IMR-90 (cell line): ENCODE measurements around the gene ANKRD65. TPM values are rescaled to one million over a fixed set of nuclear protein-coding genes. Genes with fewer than 3 reads are reported as not detected.
A peak's percentile ranks its signal among the peaks of the same experiment; 100 is the strongest.

ENCODE experiments used
- ATAC-seq: fragments of 200-7000 bp; cut with Tn5 transposase; 2 replicates; pipeline ENCODE4 v1.9.1; 2020; ENCODE audit warnings: low read depth, mild to moderate bottlenecking, moderate library complexity
- BruUV-seq: library from RNA; stranded (reverse); fragments of 400-500 nt; replicated peaks from 2 replicates; lab custom pipeline; 2021; lab: Mats Ljungman, UMichigan
- CTCF ChIA-PET: fragments of 300-600 bp; formaldehyde crosslinking; extraction: SDS; loops from one replicate; lab custom pipeline; 2021; ENCODE audit warnings: antibody characterized with exemption; lab: Yijun Ruan, JAX
- POLR2A ChIA-PET: fragments of 300-600 bp; sonication (Branson Sonifier 250); formaldehyde crosslinking; loops from one replicate; lab custom pipeline; 2022; ENCODE audit warnings: antibody characterized with exemption; ENCODE audit not compliant: unreplicated experiment; lab: Charles Lee
- DNase-seq: peaks from one replicate; pipeline ENCODE4 v3.0.0; 2013
- H2AFZ ChIP-seq: replicated peaks from 2 replicates; pipeline ENCODE3; 2013; ENCODE audit warnings: low read length, mild to moderate bottlenecking; ENCODE audit not compliant: poor library complexity
- H2AK5ac ChIP-seq: 2 replicates; pipeline ENCODE4 v1.6.1; 2013; ENCODE audit warnings: low read depth, low read length, inconsistent platforms
- H2AK9ac ChIP-seq: replicated peaks from 2 replicates; pipeline ENCODE3; 2013; ENCODE audit warnings: mild to moderate bottlenecking, low read depth, low read length, moderate library complexity; ENCODE audit not compliant: poor library complexity
- H2BK120ac ChIP-seq: 2 replicates; pipeline ENCODE4 v1.6.1; 2013; ENCODE audit warnings: low read depth, low read length, inconsistent platforms
- H2BK15ac ChIP-seq: 3 replicates; pipeline ENCODE4 v1.6.1; 2013; ENCODE audit warnings: low read depth, low read length, inconsistent platforms
- H2BK20ac ChIP-seq: 2 replicates; pipeline ENCODE4 v1.6.1; 2013; ENCODE audit warnings: low read depth, mild to moderate bottlenecking, inconsistent platforms, low read length, moderate library complexity
- H2BK5ac ChIP-seq: 2 replicates; pipeline ENCODE4 v1.6.1; 2013; ENCODE audit warnings: mild to moderate bottlenecking, low read depth, low read length, inconsistent platforms; ENCODE audit not compliant: poor library complexity, severe bottlenecking
- H3K14ac ChIP-seq: replicated peaks from 2 replicates; pipeline ENCODE4 v1.6.1; 2013; ENCODE audit warnings: low read depth, low read length, inconsistent platforms
- H3K18ac ChIP-seq: 2 replicates; pipeline ENCODE4 v1.6.1; 2013; ENCODE audit warnings: low read depth, low read length, control low read depth
- H3K23ac ChIP-seq: 2 replicates; pipeline ENCODE4 v1.6.1; 2013; ENCODE audit warnings: low read depth, low read length, inconsistent platforms
- H3K27ac ChIP-seq: 2 replicates; pipeline ENCODE4 v1.5.1; 2013; ENCODE audit warnings: mild to moderate bottlenecking, control low read depth, low read length; ENCODE audit not compliant: insufficient read depth
- H3K27me3 ChIP-seq: 2 replicates; pipeline ENCODE4 v1.6.1; 2013; ENCODE audit warnings: low read length; ENCODE audit not compliant: control insufficient read depth, insufficient read depth
- H3K36me3 ChIP-seq: 2 replicates; pipeline ENCODE4 v1.6.1; 2013; ENCODE audit warnings: low read length, mixed read lengths; ENCODE audit not compliant: control insufficient read depth, insufficient read depth
- H3K4ac ChIP-seq: 2 replicates; pipeline ENCODE4 v1.6.1; 2013; ENCODE audit warnings: low read depth, low read length, inconsistent platforms
- H3K4me1 ChIP-seq: 2 replicates; pipeline ENCODE4 v1.6.1; 2013; ENCODE audit warnings: low read length, mixed read lengths; ENCODE audit not compliant: control insufficient read depth, insufficient read depth
- H3K4me2 ChIP-seq: 2 replicates; pipeline ENCODE4 v1.6.1; 2013; ENCODE audit warnings: low read depth, mild to moderate bottlenecking, control low read depth, low read length, moderate library complexity
- H3K4me3 ChIP-seq: 2 replicates; pipeline ENCODE4 v1.5.1; 2013; ENCODE audit warnings: low read depth, mild to moderate bottlenecking, control low read depth, low read length, moderate library complexity; ENCODE audit not compliant: insufficient read depth
- H3K56ac ChIP-seq: 2 replicates; pipeline ENCODE4 v1.6.1; 2013; ENCODE audit warnings: low read length, inconsistent platforms; ENCODE audit not compliant: insufficient read depth; ENCODE audit errors: extremely low read depth
- H3K79me1 ChIP-seq, 2 experiments: 2 replicates each; pipeline ENCODE4 v1.6.1; 2013; ENCODE audit warnings: low read length in 2 of 2, inconsistent platforms in 1 of 2, low read depth in 1 of 2
- H3K9ac ChIP-seq: 2 replicates; pipeline ENCODE4 v1.6.1; 2013; ENCODE audit warnings: low read depth, low read length, control low read depth
- H3K9me1 ChIP-seq: 2 replicates; pipeline ENCODE4 v1.6.1; 2013; ENCODE audit warnings: low read length, inconsistent platforms; ENCODE audit not compliant: insufficient read depth
- H3K9me3 ChIP-seq: 2 replicates; pipeline ENCODE4 v1.6.1; 2013; ENCODE audit warnings: low read length; ENCODE audit not compliant: control insufficient read depth, insufficient read depth
- H4K20me1 ChIP-seq: 2 replicates; pipeline ENCODE4 v1.6.1; 2013; ENCODE audit warnings: low read length, inconsistent platforms; ENCODE audit not compliant: insufficient read depth
- H4K5ac ChIP-seq: 2 replicates; pipeline ENCODE4 v1.6.1; 2013; ENCODE audit warnings: mild to moderate bottlenecking, low read depth, low read length, control low read depth
- H4K8ac ChIP-seq, 2 experiments: 2 replicates each; pipeline ENCODE4 v1.6.1; 2013; ENCODE audit warnings: low read depth in 2 of 2, low read length in 2 of 2, control low read depth in 1 of 2, inconsistent platforms in 1 of 2
- H4K91ac ChIP-seq: 2 replicates; pipeline ENCODE4 v1.6.1; 2013; ENCODE audit warnings: low read depth, low read length, inconsistent platforms; ENCODE audit not compliant: insufficient read depth
- CEBPB ChIP-seq: IDR thresholded peaks from 2 replicates; pipeline ENCODE4 v1.6.1; 2012; ENCODE audit warnings: low read depth, low read length, improper control_type of control experiment
- RAD21 ChIP-seq: IDR thresholded peaks from 2 replicates; pipeline ENCODE4 v1.6.1; 2012; ENCODE audit warnings: low read length, improper control_type of control experiment
- WGBS, 2 experiments: methylation state at CpG; one replicate each; pipeline versions ENCODE4 v1.1.5 to v1.1.7; 2013; ENCODE audit warnings: missing lambda C conversion rate in 2 of 2; ENCODE audit not compliant: insufficient read length in 1 of 2; ENCODE audit errors: extremely low coverage in 2 of 2; 5-methylcytosine and 5-hydroxymethylcytosine counted together
- dilution Hi-C: fragments of 300-500 bp; cut with HindIII; formaldehyde crosslinking; loops from one replicate; pipeline ENCODE4 v1.14.3; 2018; ENCODE audit warnings: low sequenced_read_pairs; ENCODE audit not compliant: unreplicated experiment
- in situ Hi-C: fragments of 300-500 bp; cut with MboI; formaldehyde crosslinking; loops from 3 replicates; pipeline ENCODE4 v1.14.3; 2019; ENCODE audit warnings: low sequenced_read_pairs, inconsistent platforms, mixed read lengths
- intact Hi-C: fragments of 100-400 bp; cut with micrococcal nuclease; formaldehyde crosslinking; loops from 2 replicates; pipeline ENCODE4 v1.10.0; 2022
- polyA plus RNA-seq, 3 experiments: library from polyadenylated mRNA; depleted of rRNA; stranded (reverse); fragments of >200 nt; gene quantifications; 2 replicates each; pipeline ENCODE4 v1.2.3, GENCODE V29; 2012; ENCODE audit warnings: low replicate concordance in 1 of 3
- total RNA-seq: library from RNA; depleted of rRNA; stranded (reverse); fragments of >200 nt; gene quantifications from 2 replicates; pipeline ENCODE4 v1.2.3, GENCODE V29; 2012

The ANKRD65 gene
- total and polyA plus RNA-seq, 2 of the 4 experiments (the other 2 are of a cell fraction), result 0.09 TPM; not detected in 1

DNA sequence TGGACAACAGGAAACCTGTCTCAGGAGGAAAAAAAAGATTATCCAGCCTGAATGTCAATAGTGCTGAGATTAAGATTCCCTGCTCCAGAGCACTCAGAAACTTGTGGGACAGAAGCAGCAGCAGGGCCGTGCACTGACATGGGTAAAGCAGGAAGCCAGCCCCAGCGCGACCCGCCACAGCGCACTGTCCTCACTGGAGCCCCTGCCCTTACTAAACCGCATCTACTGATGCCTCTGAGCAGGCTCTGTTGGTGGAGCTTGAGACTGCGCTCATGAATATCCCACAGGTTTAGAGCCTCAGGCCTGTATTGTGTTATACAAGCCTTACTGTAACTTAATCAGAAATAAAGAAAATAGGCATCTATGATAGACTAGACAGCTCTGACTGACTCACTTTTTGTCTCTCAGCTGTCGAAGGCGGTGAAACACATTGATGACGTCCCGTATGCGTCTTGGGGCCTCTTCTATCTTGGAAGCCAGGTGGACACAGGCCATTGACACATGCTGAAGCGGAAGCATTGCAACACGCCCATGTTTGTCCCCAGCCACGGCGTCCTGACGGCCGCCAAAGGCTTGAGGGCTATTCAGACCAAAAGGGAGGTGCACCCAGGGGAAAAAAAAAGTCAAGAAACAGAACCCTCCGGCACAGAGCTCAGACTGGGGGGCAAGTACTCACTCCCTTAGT lies 23.1 kb downstream of the ANKRD65 start:
- H2BK120ac ChIP-seq, result no peak overlapping the region

More for the DNA sequence above, 23.1 kb downstream of the ANKRD65 start:
- peaks cover 12% of the 10 kb centered on the region for H3K4me1 ChIP-seq
- dilution Hi-C loops (no loop called here), in situ Hi-C loops (no loop called here), intact Hi-C loops (loop anchor here (2.0 kb wide), 2 partner anchors 49 to 73 kb away; partner anchors contain the start of genes ATAD3B and DVL1)
- ATAC-seq (no peak), DNase-seq (peak; percentile 34)
- H3K36me3 ChIP-seq, result peaks cover 55% of the 10 kb centered on the region
- WGBS, 2 experiments, result 58% methylated on average over 12 of the region's 19 CpGs; no CpG with 5 or more reads in 1 of the 2 experiments
- peak overlapping the region; percentile 99 for H2AK9ac ChIP-seq
- peak overlapping the region; percentile 63 to 79; a peak in 2 of 4 replicates for H4K8ac ChIP-seq
- H2AFZ ChIP-seq, result peak overlapping the region; percentile 94
- no peak overlapping the region for H3K18ac ChIP-seq
- peak overlapping the region; percentile 89 for H3K4me2 ChIP-seq
- no TSS peak for BruUV-seq
- no peak overlapping the region for H2BK20ac ChIP-seq
- H3K56ac ChIP-seq, result peak overlapping the region; percentile 91; the same call in 1 of the 2 replicates
- POLR2A ChIA-PET, result no interaction called here
- no peaks in the 10 kb centered on the region for H3K27me3 ChIP-seq
- H3K9me3 ChIP-seq, result no peaks in the 10 kb centered on the region
- no peak overlapping the region for H2BK15ac ChIP-seq
- H4K91ac ChIP-seq, result peak overlapping the region; percentile 31
- H3K27ac ChIP-seq, result peak overlapping the region; percentile 96
- peaks cover 11% of the 10 kb centered on the region for H3K9me1 ChIP-seq
- TF ChIP-seq RAD21 (no peak), CEBPB (peak; percentile 63)
- H3K79me1 ChIP-seq, result peaks cover 24 to 69% of the 10 kb centered on the region in 2 experiments
- peak overlapping the region; percentile 97 for H3K4me3 ChIP-seq
- H4K20me1 ChIP-seq, result peaks cover 41% of the 10 kb centered on the region; the same call in 1 of the 2 replicates
- H3K14ac ChIP-seq, result peak overlapping the region; percentile 87
- peak overlapping the region; percentile 82 for H3K4ac ChIP-seq
- peak overlapping the region; percentile 9; the same call in 1 of the 2 replicates for H4K5ac ChIP-seq
- H3K23ac ChIP-seq, result peak overlapping the region; percentile 94
- H2AK5ac ChIP-seq, result peak overlapping the region; percentile 91
- peak overlapping the region; percentile 96 for H3K9ac ChIP-seq
- no peak overlapping the region for H2BK5ac ChIP-seq
- CTCF ChIA-PET, result interaction anchor here (1.0 kb wide), 1 partner anchor 22 kb away, joined by 4 read pairs; no protein-coding TSS in a partner anchor
